B cell (primary cell): Measurements from ENCODE around the gene MFN1.

Experiments
- CTCF ChIP-seq: fragments of 200-600 bp; IDR thresholded peaks from one replicate; pipeline ENCODE4 v1.8.0; 2022; ENCODE audit warnings: antibody characterized with exemption, mild to moderate bottlenecking
- EZH2 ChIP-seq: IDR thresholded peaks from 2 replicates; pipeline ENCODE4 v1.6.1; 2012; ENCODE audit warnings: borderline replicate concordance, low read depth, mild to moderate bottlenecking, moderate library complexity, low read length; ENCODE audit not compliant: insufficient read depth, poor library complexity, severe bottlenecking

- no peak for TF ChIP-seq EZH2
- TF ChIP-seq CTCF, result no peak
Measured at GRCh38 chr3:179347345-179348194, at the start of gene MFN1.
